GM12878 (cell line): ENCODE data around the gene SYT8. TPM values are rescaled to one million over a fixed set of nuclear protein-coding genes. Genes with fewer than 3 reads are reported as not detected.

Source experiments
- ATAC-seq: fragments of 200-7000 bp; cut with Tn5 transposase; 3 replicates; pipeline ENCODE4 v1.9.1; 2020; ENCODE audit warnings: mild to moderate bottlenecking, moderate library complexity
- BruUV-seq: library from RNA; stranded (reverse); fragments of 400-500 nt; replicated peaks from 2 replicates; lab custom pipeline; 2021; lab: Mats Ljungman, UMichigan
- CTCF ChIA-PET: fragments of 300-600 bp; sonication (Branson Sonifier 250); formaldehyde crosslinking; extraction: SDS; loops from one replicate; lab custom pipeline; 2021; ENCODE audit warnings: inconsistent platforms; lab: Yijun Ruan, JAX
- POLR2A ChIA-PET: fragments of 350-600 bp; formaldehyde crosslinking; extraction: SDS; loops from one replicate; lab custom pipeline; 2021; ENCODE audit warnings: inconsistent platforms; lab: Charles Lee
- RAD21 ChIA-PET: fragments of 300-600 bp; sonication (Branson Sonifier 250); formaldehyde crosslinking; loops from one replicate; lab custom pipeline; 2023; ENCODE audit warnings: antibody characterized with exemption; ENCODE audit not compliant: unreplicated experiment; lab: Charles Lee
- SMC1A ChIA-PET: fragments of 300-600 bp; sonication (Branson Sonifier 250); formaldehyde crosslinking; loops from one replicate; lab custom pipeline; 2023; ENCODE audit not compliant: unreplicated experiment, uncharacterized antibody; lab: Charles Lee
- DNase-seq: peaks from one replicate; pipeline ENCODE4 v3.0.0-alpha.2; 2011; ENCODE audit warnings: low read depth, low spot score
- FAIRE-seq: peaks from 3 replicates; lab custom pipeline; 2011; peaks lifted over from hg19 to GRCh38; lab: Jason Lieb, UNC
- H2AFZ ChIP-seq: 2 replicates; pipeline ENCODE4 v1.6.0; 2011; ENCODE audit warnings: low read depth, low read length, control low read depth; ENCODE audit not compliant: control insufficient read depth
- H3K27ac ChIP-seq: 2 replicates; pipeline ENCODE4 v1.5.1; 2011; ENCODE audit warnings: control low read depth; ENCODE audit not compliant: control insufficient read depth, insufficient read depth
- H3K27me3 ChIP-seq, 2 experiments: replicated peaks in 1 of 2; 2 replicates each; pipeline versions ENCODE4 v1.6.0 to v1.6.1; 2011; ENCODE audit warnings: low read length in 1 of 2; ENCODE audit not compliant: control insufficient read depth in 2 of 2, insufficient read depth in 2 of 2
- H3K36me3 ChIP-seq, 2 experiments: 2 replicates each; pipeline ENCODE4 v1.5.1; 2011; ENCODE audit warnings: low read length in 1 of 2; ENCODE audit not compliant: control insufficient read depth in 2 of 2, insufficient read depth in 2 of 2
- H3K4me1 ChIP-seq: 2 replicates; pipeline ENCODE4 v1.6.1; 2011; ENCODE audit warnings: mild to moderate bottlenecking, low read length, moderate library complexity, mixed read lengths; ENCODE audit not compliant: control insufficient read depth, insufficient read depth
- H3K4me2 ChIP-seq: 2 replicates; pipeline ENCODE4 v1.6.0; 2011; ENCODE audit warnings: control low read depth; ENCODE audit not compliant: control insufficient read depth, insufficient read depth
- H3K4me3 ChIP-seq: fragments of 200-600 bp; sonication (generic); 2 replicates; pipeline ENCODE4 v1.5.1; 2016
- H3K79me2 ChIP-seq: 2 replicates; pipeline ENCODE4 v1.6.0; 2011; ENCODE audit warnings: low read length; ENCODE audit not compliant: control insufficient read depth, insufficient read depth
- H3K9ac ChIP-seq: 2 replicates; pipeline ENCODE4 v1.8.0; 2011; ENCODE audit warnings: low read length, control low read depth, mixed read lengths; ENCODE audit not compliant: control insufficient read depth, insufficient read depth
- H3K9me3 ChIP-seq: replicated peaks from 3 replicates; pipeline ENCODE4 v1.5.1; 2011; ENCODE audit warnings: mild to moderate bottlenecking, low read length; ENCODE audit not compliant: control insufficient read depth, insufficient read depth
- H4K20me1 ChIP-seq: 2 replicates; pipeline ENCODE4 v1.6.0; 2011; ENCODE audit not compliant: control insufficient read depth, insufficient read depth
- BHLHE40 ChIP-seq, 2 experiments: fragments of 450-650 bp in 1 of 2; IDR thresholded peaks; 2 replicates each; pipeline ENCODE4 v1.6.1; 2011 to 2017; ENCODE audit warnings: low read depth in 2 of 2, borderline replicate concordance in 1 of 2, improper control_type of control experiment in 1 of 2, low read length in 1 of 2, mild to moderate bottlenecking in 1 of 2
- CEBPB ChIP-seq, 2 experiments: fragments of 150-350 bp in 1 of 2; IDR thresholded peaks; 2 replicates each; pipeline ENCODE4 v1.6.1; 2012 to 2014; ENCODE audit warnings: low read depth in 2 of 2, low read length in 2 of 2, borderline replicate concordance in 1 of 2, inconsistent platforms in 1 of 2
- IKZF2 ChIP-seq, 2 experiments: fragments of 450-650 bp; IDR thresholded peaks; 2 replicates each; pipeline ENCODE4 v1.6.1; 2017; ENCODE audit warnings: mild to moderate bottlenecking in 2 of 2, moderate library complexity in 2 of 2
- NFYA ChIP-seq: IDR thresholded peaks from 2 replicates; pipeline ENCODE4 v1.6.1; 2011; ENCODE audit warnings: low read depth, mild to moderate bottlenecking, low read length, improper control_type of control experiment, borderline replicate concordance
- PML ChIP-seq: IDR thresholded peaks from 2 replicates; pipeline ENCODE4 v1.6.1; 2012; ENCODE audit warnings: low read length, inconsistent platforms
- RBBP5 ChIP-seq: fragments of 200-600 bp; sonication (generic); conservative IDR thresholded peaks from 2 replicates; pipeline ENCODE4 v1.6.1; 2016
- SMAD1 ChIP-seq: fragments of 450-650 bp; IDR thresholded peaks from 2 replicates; pipeline ENCODE4 v1.6.1; 2018; ENCODE audit warnings: mild to moderate bottlenecking, low read depth; ENCODE audit not compliant: partially characterized antibody
- TCF7 ChIP-seq: IDR thresholded peaks from 2 replicates; pipeline ENCODE4 v1.6.1; 2014; ENCODE audit warnings: antibody characterized with exemption, borderline replicate concordance
- ZNF207 ChIP-seq: fragments of 450-650 bp; IDR thresholded peaks from 2 replicates; pipeline ENCODE4 v1.6.1; 2014; ENCODE audit warnings: antibody characterized with exemption, mild to moderate bottlenecking, borderline replicate concordance
- WGBS: methylation state at CpG from one replicate; pipeline ENCODE4 v1.1.6; 2016; ENCODE audit warnings: low lambda C conversion rate; ENCODE audit not compliant: insufficient replicate concordance, insufficient coverage; ENCODE audit errors: missing lambda C conversion rate; 5-methylcytosine and 5-hydroxymethylcytosine counted together
- in situ Hi-C: fragments of 300-500 bp; cut with MboI; formaldehyde crosslinking; loops from 9 replicates; pipeline ENCODE4 v1.14.3; 2018; ENCODE audit warnings: mixed read lengths
- intact Hi-C: fragments of 100-400 bp; cut with micrococcal nuclease; formaldehyde crosslinking; loops from one replicate; pipeline ENCODE4 v1.14.2; 2022; ENCODE audit not compliant: unreplicated experiment
- polyA plus RNA-seq, 11 experiments: library from polyadenylated mRNA; depleted of rRNA in 4 of 11; unstranded in 6 of 11; stranded (reverse) in 5 of 11; fragments of >200 nt; fragmentation: Nextera tagmentation in 4 of 11; fragmentation: Illumina TruSeq in 1 of 11; extraction: Ambion mirVana in 4 of 11; extraction: Trizol in 1 of 11; gene quantifications; 1 replicate in 1 of 11; 2 replicates in 10 of 11; pipeline versions ENCODE4 v1.2.1 to v1.2.3, GENCODE V29; 2011 to 2016; ENCODE audit warnings: inconsistent platforms in 2 of 11, missing spikeins in 2 of 11, low read depth in 1 of 11
- total RNA-seq, 4 experiments: library from RNA; depleted of rRNA in 3 of 4; stranded (reverse); fragments of >200 nt in 3 of 4; fragmentation: Illumina TruSeq in 1 of 4; extraction: Trizol in 1 of 4; gene quantifications; 2 replicates each; pipeline versions ENCODE4 v1.2.1 to v1.2.3, GENCODE V29; 2013 to 2021
- TF ChIP-seq, protein P1 (sequence below): fragments of 450-650 bp; IDR thresholded peaks from 2 replicates; pipeline ENCODE4 v1.6.1; 2017; ENCODE audit warnings: mild to moderate bottlenecking
- TF ChIP-seq, protein P2 (sequence below): IDR thresholded peaks from 2 replicates; pipeline ENCODE4 v1.6.1; 2012; ENCODE audit warnings: improper control_type of control experiment, low read depth, low read length; ENCODE audit not compliant: insufficient replicate concordance
- TF ChIP-seq, protein P3 (sequence below): IDR thresholded peaks from 2 replicates; pipeline ENCODE4 v1.6.1; 2011; ENCODE audit warnings: borderline replicate concordance, low read depth, mild to moderate bottlenecking, moderate library complexity, low read length; ENCODE audit not compliant: insufficient read depth, poor library complexity, severe bottlenecking

Gene SYT8
- total and polyA plus RNA-seq, 10 of the 15 experiments (the other 5 are each of a cell fraction or from before 2014, with no cell fraction given) = 0.44 TPM; not detected in 9

DNA sequence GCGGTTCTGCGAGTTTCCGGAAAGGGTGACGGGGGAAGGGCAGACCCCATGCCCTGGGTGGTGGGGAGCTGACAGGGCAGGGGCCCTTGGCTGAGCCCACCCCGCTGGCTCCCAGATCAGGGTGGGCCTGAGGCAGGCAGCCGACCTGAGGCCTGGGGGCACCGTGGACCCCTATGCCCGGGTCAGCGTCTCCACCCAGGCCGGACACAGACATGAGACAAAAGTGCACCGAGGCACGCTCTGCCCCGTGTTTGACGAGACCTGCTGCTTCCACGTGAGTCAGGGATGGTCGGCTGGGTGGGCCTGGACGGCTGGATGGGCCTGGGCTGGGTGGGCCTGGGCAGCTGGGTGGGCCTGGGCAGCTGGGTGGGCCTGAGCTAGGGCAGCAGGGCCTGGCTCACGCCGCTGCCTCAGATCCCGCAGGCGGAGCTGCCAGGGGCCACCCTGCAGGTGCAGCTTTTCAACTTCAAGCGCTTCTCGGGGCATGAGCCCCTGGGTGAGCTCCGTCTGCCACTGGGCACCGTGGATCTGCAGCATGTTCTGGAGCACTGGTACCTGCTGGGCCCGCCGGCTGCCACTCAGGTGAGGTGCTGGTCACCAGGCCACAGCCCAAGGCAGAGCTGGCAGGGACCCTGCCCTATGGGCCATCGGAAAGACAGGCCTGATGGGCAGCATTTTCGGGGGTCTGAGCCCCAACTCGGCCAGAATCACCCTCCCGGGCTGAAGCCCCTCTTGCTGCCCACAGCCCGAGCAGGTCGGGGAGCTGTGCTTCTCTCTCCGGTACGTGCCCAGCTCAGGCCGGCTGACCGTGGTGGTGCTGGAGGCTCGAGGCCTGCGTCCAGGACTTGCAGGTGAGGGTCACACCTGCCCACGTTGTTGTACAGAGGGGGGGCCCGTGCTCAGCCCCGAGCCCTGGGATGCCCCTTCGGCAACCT is 1.5 kb downstream of the SYT8 start:
- CTCF ChIA-PET = interaction anchor here (0.7 to 1.8 kb wide), 9 partner anchors 12 to 316 kb away, joined by 3 to 9 read pairs (median 5); no protein-coding TSS in a partner anchor
- 31% methylated on average over 33 of the region's 43 CpGs for WGBS
- Histone ChIP-seq H3K4me1 (peaks cover 15% of the 10 kb centered on the region), H3K4me3 (no peak overlapping the region), H3K36me3 (no peaks in the 10 kb centered on the region), H3K9ac (no peak overlapping the region), H2AFZ (no peak overlapping the region), H3K79me2 (no peaks in the 10 kb centered on the region), H3K27me3 (no peaks in the 10 kb centered on the region; a peak in 1 of 4 replicates), H3K27ac (no peak overlapping the region), H3K4me2 (no peak overlapping the region), H4K20me1 (no peaks in the 10 kb centered on the region), H3K9me3 (no peaks in the 10 kb centered on the region)
- FAIRE-seq (no peak), ATAC-seq (no peak), DNase-seq (no peak)
- in situ Hi-C loops (no loop called here), intact Hi-C loops (loop anchor here (5.0 kb wide), 1 partner anchor 51 kb away; no protein-coding TSS in a partner anchor)
- POLR2A ChIA-PET = no interaction called here
- RAD21 ChIA-PET = interaction anchor here (0.8 to 7.5 kb wide), 12 partner anchors 14 to 315 kb away, joined by 3 to 107 read pairs (median 4); no protein-coding TSS in a partner anchor
- SMC1A ChIA-PET = interaction anchor here (1.0 to 3.6 kb wide), 4 partner anchors 15 to 165 kb away, joined by 4 to 17 read pairs (median 6); no protein-coding TSS in a partner anchor
- no TSS peak for BruUV-seq
- no peak for TF ChIP-seq IKZF2 (IDR thresholded peaks at IDR 0.05)
- no peak for TF ChIP-seq CEBPB (IDR thresholded peaks at IDR 0.05; ENCODE audit: borderline replicate concordance in 1 of 2, low read depth in 2 of 2, low read length in 2 of 2)
- TF ChIP-seq BHLHE40 (IDR thresholded peaks at IDR 0.05; ENCODE audit: borderline replicate concordance in 1 of 2, low read depth in 2 of 2, low read length in 1 of 2) = no peak
- TF ChIP-seq, protein P1, sequence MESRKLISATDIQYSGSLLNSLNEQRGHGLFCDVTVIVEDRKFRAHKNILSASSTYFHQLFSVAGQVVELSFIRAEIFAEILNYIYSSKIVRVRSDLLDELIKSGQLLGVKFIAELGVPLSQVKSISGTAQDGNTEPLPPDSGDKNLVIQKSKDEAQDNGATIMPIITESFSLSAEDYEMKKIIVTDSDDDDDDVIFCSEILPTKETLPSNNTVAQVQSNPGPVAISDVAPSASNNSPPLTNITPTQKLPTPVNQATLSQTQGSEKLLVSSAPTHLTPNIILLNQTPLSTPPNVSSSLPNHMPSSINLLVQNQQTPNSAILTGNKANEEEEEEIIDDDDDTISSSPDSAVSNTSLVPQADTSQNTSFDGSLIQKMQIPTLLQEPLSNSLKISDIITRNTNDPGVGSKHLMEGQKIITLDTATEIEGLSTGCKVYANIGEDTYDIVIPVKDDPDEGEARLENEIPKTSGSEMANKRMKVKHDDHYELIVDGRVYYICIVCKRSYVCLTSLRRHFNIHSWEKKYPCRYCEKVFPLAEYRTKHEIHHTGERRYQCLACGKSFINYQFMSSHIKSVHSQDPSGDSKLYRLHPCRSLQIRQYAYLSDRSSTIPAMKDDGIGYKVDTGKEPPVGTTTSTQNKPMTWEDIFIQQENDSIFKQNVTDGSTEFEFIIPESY = no peak
- no peak for TF ChIP-seq SMAD1
- no peak for TF ChIP-seq PML
- TF ChIP-seq, protein P2, sequence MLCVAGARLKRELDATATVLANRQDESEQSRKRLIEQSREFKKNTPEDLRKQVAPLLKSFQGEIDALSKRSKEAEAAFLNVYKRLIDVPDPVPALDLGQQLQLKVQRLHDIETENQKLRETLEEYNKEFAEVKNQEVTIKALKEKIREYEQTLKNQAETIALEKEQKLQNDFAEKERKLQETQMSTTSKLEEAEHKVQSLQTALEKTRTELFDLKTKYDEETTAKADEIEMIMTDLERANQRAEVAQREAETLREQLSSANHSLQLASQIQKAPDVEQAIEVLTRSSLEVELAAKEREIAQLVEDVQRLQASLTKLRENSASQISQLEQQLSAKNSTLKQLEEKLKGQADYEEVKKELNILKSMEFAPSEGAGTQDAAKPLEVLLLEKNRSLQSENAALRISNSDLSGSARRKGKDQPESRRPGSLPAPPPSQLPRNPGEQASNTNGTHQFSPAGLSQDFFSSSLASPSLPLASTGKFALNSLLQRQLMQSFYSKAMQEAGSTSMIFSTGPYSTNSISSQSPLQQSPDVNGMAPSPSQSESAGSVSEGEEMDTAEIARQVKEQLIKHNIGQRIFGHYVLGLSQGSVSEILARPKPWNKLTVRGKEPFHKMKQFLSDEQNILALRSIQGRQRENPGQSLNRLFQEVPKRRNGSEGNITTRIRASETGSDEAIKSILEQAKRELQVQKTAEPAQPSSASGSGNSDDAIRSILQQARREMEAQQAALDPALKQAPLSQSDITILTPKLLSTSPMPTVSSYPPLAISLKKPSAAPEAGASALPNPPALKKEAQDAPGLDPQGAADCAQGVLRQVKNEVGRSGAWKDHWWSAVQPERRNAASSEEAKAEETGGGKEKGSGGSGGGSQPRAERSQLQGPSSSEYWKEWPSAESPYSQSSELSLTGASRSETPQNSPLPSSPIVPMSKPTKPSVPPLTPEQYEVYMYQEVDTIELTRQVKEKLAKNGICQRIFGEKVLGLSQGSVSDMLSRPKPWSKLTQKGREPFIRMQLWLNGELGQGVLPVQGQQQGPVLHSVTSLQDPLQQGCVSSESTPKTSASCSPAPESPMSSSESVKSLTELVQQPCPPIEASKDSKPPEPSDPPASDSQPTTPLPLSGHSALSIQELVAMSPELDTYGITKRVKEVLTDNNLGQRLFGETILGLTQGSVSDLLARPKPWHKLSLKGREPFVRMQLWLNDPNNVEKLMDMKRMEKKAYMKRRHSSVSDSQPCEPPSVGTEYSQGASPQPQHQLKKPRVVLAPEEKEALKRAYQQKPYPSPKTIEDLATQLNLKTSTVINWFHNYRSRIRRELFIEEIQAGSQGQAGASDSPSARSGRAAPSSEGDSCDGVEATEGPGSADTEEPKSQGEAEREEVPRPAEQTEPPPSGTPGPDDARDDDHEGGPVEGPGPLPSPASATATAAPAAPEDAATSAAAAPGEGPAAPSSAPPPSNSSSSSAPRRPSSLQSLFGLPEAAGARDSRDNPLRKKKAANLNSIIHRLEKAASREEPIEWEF = no peak
- no peak for TF ChIP-seq NFYA
- no peak for TF ChIP-seq RBBP5
- no peak for TF ChIP-seq TCF7
- TF ChIP-seq, protein P3, sequence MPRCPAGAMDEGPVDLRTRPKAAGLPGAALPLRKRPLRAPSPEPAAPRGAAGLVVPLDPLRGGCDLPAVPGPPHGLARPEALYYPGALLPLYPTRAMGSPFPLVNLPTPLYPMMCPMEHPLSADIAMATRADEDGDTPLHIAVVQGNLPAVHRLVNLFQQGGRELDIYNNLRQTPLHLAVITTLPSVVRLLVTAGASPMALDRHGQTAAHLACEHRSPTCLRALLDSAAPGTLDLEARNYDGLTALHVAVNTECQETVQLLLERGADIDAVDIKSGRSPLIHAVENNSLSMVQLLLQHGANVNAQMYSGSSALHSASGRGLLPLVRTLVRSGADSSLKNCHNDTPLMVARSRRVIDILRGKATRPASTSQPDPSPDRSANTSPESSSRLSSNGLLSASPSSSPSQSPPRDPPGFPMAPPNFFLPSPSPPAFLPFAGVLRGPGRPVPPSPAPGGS = no peak
- no peak for TF ChIP-seq ZNF207
